ENCODE data around the gene PCDHA11. TPM values are rescaled to one million over a fixed set of nuclear protein-coding genes. Genes with fewer than 3 reads are reported as not detected.

Gene PCDHA11
- total RNA-seq, result 0.48 and 1.7 TPM in 2 replicates

GRCh38 chr5:140868721-140869554 lies at the start of gene PCDHA11:
Gene PCDHA11, plus strand, starts transcription at chr5:140868957. Its CDS starts 147 bp downstream, at chr5:140869104.

GRCh38 chr5:140821375-140822280 lies 47.1 kb upstream of the PCDHA11 start, which contains the start of gene PCDHA5:
Gene PCDHA5, plus strand, starts transcription at chr5:140821613.

DNA sequence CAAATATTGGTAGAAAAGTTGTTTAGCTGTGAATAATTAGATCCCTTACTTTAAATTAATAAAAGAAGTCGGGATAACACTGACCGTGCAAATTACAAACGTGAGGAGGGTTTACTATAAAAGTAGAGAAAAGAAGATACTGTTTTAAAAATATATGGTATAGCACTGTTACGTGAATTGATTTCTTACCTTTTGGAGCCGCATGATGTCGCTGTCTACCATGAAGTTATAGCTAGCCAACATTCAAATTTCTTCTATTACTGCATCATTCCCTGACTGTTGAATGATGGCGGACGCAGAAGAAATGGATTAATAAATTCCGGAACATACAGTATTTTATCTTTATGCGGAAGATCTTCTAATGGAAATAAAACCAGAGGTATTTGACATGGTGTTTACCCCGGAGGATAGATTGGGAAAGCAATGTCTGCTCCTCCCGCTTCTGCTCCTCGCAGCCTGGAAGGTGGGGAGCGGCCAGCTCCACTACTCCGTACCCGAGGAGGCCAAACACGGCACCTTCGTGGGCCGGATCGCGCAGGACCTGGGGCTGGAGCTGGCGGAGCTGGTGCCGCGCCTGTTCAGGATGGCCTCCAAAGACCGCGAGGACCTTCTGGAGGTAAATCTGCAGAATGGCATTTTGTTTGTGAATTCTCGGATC lies 40.9 kb upstream of the PCDHA11 start, which contains the start of gene PCDHA6:
PCDHA6 (plus strand) TSS at position 257 of the 658 bp plus-strand sequence; CDS start at position 389, 132 bp downstream.

DNA sequence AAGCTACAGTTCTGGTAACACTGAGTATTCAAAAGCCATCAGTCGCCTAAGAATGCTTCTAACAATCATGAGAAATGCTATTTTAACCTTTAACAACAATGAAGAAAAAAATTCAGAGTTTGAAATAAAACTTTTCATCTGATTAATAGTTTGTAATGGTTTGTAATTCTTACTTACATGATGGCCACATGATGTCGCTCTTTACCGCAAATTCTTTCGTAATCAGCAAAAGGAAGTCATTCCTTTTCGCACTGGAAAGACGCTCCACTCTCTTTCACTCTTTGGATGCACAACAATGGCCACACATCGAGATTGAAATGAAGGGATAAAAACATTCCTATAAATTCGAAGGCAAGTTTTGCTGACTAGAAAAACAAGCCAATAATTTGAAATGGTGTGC lies 34.8 kb upstream of the PCDHA11 start, which contains the start of gene PCDHA7:
PCDHA7 (plus strand) TSS at position 277 of the 400 bp plus-strand sequence; CDS start at position 392, 115 bp downstream.

DNA sequence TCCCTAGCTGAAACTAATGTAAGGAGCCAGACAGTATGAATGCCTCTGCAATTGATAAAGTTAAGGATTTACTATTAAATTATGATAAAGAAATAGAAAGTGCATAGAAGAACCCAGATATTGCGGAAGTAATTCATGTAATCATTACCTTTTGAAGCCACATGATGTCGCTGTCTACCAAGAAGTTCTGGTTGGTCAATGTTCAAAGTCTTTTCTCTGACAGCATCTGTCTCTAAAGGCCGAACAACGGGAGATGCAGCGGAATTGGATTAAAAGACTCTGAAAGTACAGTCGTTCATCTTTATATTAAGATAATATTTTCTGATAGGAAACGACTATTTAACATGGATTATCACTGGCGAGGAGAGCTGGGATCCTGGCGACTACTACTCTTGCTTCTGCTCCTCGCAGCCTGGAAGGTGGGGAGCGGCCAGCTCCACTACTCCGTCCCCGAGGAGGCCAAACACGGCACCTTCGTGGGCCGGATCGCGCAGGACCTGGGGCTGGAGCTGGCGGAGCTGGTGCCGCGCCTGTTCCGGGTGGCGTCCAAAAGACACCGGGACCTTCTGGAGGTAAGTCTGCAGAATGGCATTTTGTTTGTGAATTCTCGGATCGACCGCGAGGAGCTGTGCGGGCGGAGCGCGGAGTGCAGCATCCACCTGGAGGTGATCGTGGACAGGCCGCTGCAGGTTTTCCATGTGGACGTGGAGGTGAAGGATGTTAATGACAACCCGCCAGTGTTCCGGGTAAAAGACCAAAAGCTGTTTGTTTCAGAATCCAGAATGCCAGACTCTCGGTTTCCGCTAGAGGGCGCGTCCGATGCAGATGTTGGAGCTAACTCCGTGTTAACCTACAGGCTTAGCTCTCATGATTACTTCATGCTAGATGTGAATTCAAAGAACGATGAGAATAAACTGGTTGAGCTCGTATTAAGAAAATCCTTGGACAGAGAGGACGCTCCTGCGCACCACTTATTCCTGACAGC lies 27.5 kb upstream of the PCDHA11 start, which contains the start of gene PCDHA8:
PCDHA8 (plus strand) TSS at position 210 of the 985 bp plus-strand sequence; CDS start at position 345, 135 bp downstream.

GRCh38 chr5:140848139-140849102 lies 20.3 kb upstream of the PCDHA11 start, which contains the start of gene PCDHA9:
Gene PCDHA9, plus strand, starts transcription at chr5:140848382. Its CDS starts 114 bp downstream, at chr5:140848496.

GRCh38 chr5:140855772-140856674 lies 12.7 kb upstream of the PCDHA11 start, which contains the start of gene PCDHA10:
Gene PCDHA10, plus strand, starts transcription at chr5:140855897. Its CDS starts 152 bp downstream, at chr5:140856049.

GRCh38 chr5:140875085-140876065 lies 6.6 kb downstream of the PCDHA11 start, which contains the start of gene PCDHA12:
Gene PCDHA12, plus strand, starts transcription at chr5:140875308. Its CDS starts 165 bp downstream, at chr5:140875473.

DNA sequence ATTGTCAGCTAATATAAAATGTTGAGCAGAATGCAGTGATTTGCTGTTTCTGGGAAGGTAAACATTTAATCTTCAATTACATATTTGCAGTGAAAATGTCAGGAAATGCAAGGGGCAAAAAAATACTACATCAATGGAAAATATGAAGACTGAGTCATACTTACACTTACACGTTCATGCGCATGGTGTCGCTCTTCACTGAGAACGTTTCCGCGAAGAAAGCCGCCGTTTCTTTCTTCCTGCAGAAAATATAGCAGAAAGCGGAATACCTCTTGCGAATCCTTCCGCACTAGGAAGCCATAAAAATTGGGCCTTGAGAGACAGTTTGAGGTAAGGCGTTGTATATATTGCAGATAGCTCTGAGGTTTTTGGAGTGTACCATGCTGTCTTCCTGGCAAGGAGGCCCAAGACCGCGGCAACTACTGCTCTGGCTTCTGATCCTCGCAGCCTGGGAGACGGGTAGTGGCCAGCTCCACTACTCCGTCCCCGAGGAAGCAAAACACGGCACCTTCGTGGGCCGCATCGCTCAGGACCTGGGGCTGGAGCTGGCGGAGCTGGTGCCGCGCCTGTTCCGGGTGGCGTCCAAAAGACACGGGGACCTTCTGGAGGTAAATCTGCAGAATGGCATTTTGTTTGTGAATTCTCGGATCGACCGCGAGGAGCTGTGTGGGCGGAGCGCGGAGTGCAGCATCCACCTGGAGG lies 13.3 kb downstream of the PCDHA11 start, which contains the start of gene PCDHA13:
PCDHA13 (plus strand) TSS at position 236 of the 702 bp plus-strand sequence; CDS start at position 381, 145 bp downstream.

Other genes with a start within 250 kb of the PCDHA11 start
- gene CD14, start 235.8 kb upstream of the PCDHA11 start, total RNA-seq, result 1.4 and 6.8 TPM in 2 replicates
- gene TMCO6, start 229.5 kb upstream of the PCDHA11 start, total RNA-seq, result 9.9 and 26.2 TPM in 2 replicates
- 26.5 and 27.9 TPM in 2 replicates for gene NDUFA2, start 221.3 kb upstream of the PCDHA11 start, total RNA-seq
- 62.4 and 66.5 TPM in 2 replicates for gene IK, start 221.1 kb upstream of the PCDHA11 start, total RNA-seq
- 31.5 and 57.8 TPM in 2 replicates for gene WDR55, start 204.1 kb upstream of the PCDHA11 start, total RNA-seq
- 0.43 TPM in 1 of 2 replicates, not detected in the other for gene DND1, start 195.4 kb upstream of the PCDHA11 start, total RNA-seq
- gene HARS1, start 177.6 kb upstream of the PCDHA11 start, total RNA-seq, result 36.7 and 59.8 TPM in 2 replicates
- gene HARS2, start 177.5 kb upstream of the PCDHA11 start, total RNA-seq, result 30.9 and 45.3 TPM in 2 replicates
- gene ZMAT2, start 168.5 kb upstream of the PCDHA11 start, total RNA-seq, result 44.5 and 49.2 TPM in 2 replicates
- not detected in 2 replicates for gene PCDHA1, start 82.8 kb upstream of the PCDHA11 start, total RNA-seq
- gene PCDHA2, start 74.1 kb upstream of the PCDHA11 start, total RNA-seq, result not detected in 2 replicates
- under 0.01 TPM in 2 replicates for gene PCDHA3, start 67.9 kb upstream of the PCDHA11 start, total RNA-seq
- gene PCDHA4, start 61.9 kb upstream of the PCDHA11 start, total RNA-seq, result 0.21 and 1.2 TPM in 2 replicates
- gene PCDHA5, start 47.3 kb upstream of the PCDHA11 start, total RNA-seq, result not detected in 2 replicates
- 0.43 and 0.48 TPM in 2 replicates for gene PCDHA6, start 41.0 kb upstream of the PCDHA11 start, total RNA-seq
- under 0.01 and 0.48 TPM in 2 replicates for gene PCDHA7, start 34.7 kb upstream of the PCDHA11 start, total RNA-seq
- not detected in 2 replicates for gene PCDHA8, start 27.8 kb upstream of the PCDHA11 start, total RNA-seq
- gene PCDHA9, start 20.6 kb upstream of the PCDHA11 start, total RNA-seq, result under 0.01 TPM in 2 replicates
- under 0.01 and 0.48 TPM in 2 replicates for gene PCDHA10, start 13.1 kb upstream of the PCDHA11 start, total RNA-seq
- gene PCDHA12, start 6.4 kb downstream of the PCDHA11 start, total RNA-seq, result 0.21 and 0.48 TPM in 2 replicates
- gene PCDHA13, start 13.2 kb downstream of the PCDHA11 start, total RNA-seq, result 0.24 TPM in 1 of 2 replicates, not detected in the other
- gene PCDHAC1, start 57.3 kb downstream of the PCDHA11 start, total RNA-seq, result 0.48 and 0.85 TPM in 2 replicates
- 1.9 and 16.0 TPM in 2 replicates for gene PCDHAC2, start 97.5 kb downstream of the PCDHA11 start, total RNA-seq
- not detected in 2 replicates for gene PCDHB1, start 182.4 kb downstream of the PCDHA11 start, total RNA-seq
- 0.43 and 1.4 TPM in 2 replicates for gene PCDHB2, start 225.7 kb downstream of the PCDHA11 start, total RNA-seq
- gene PCDHB3, start 231.5 kb downstream of the PCDHA11 start, total RNA-seq, result 0.21 and 0.48 TPM in 2 replicates